HT-29 (cell line): ENCODE data around the gene STRADB. TPM values are rescaled to one million over a fixed set of nuclear protein-coding genes. Genes with fewer than 3 reads are reported as not detected.

Source experiments
- small RNA-seq: library from RNA; depleted of rRNA; stranded (forward); fragments of <200 nt; gene quantifications from one replicate; pipeline ENCODE3, GENCODE V24; 2014
- total RNA-seq: library from RNA; depleted of rRNA; stranded (reverse); fragments of >200 nt; shearing (Covaris generic); gene quantifications from 2 replicates; pipeline ENCODE4 v1.2.3, GENCODE V29; 2014; rRNA removed

Gene STRADB
- total RNA-seq, 1 experiment from 2014 or later: 7.6 TPM

Small RNAs within 50 kb of the gene (small RNA-seq; reads per million reads assigned to genes)
- gene RF00019: not detected

Other genes starting within 250 kb of the STRADB start
- 19.4 and 20.1 TPM in 2 replicates for gene CASP8, start 191.2 kb upstream of the STRADB start, total RNA-seq
- 0.13 and 1.2 TPM in 2 replicates for gene FLACC1, start 94.4 kb upstream of the STRADB start, total RNA-seq
- gene TRAK2, start 282 bp upstream of the STRADB start, total RNA-seq: 6.8 and 10.0 TPM in 2 replicates
- 6.0 and 9.0 TPM in 2 replicates for gene TMEM237, start 191.8 kb downstream of the STRADB start, total RNA-seq
- not detected in 2 replicates for gene MPP4, start 246.9 kb downstream of the STRADB start, total RNA-seq